H1 (cell line): Measurements from ENCODE around the gene OSR1. TPM values are rescaled to one million over a fixed set of nuclear protein-coding genes. Genes with fewer than 3 reads are reported as not detected.

Source experiments
- CTCF ChIA-PET: fragments of 300-600 bp; sonication (Branson Sonifier 250); formaldehyde crosslinking; loops from one replicate; lab custom pipeline; 2021; ENCODE audit not compliant: partially characterized antibody; lab: Charles Lee
- POLR2A ChIA-PET: fragments of 300-600 bp; sonication (Branson Sonifier 250); formaldehyde crosslinking; loops from one replicate; lab custom pipeline; 2021; ENCODE audit warnings: inconsistent platforms; ENCODE audit not compliant: partially characterized antibody; lab: Charles Lee
- DNase-seq, 2 experiments: peaks; one replicate each; pipeline versions ENCODE4 v3.0.0 to v3.0.0-alpha.2; 2010 to 2022; ENCODE audit warnings: low spot score in 2 of 2, low read depth in 1 of 2, mixed read lengths in 1 of 2
- FAIRE-seq: peaks from 2 replicates; lab custom pipeline; 2011; peaks lifted over from hg19 to GRCh38; lab: Jason Lieb, UNC
- H2AFZ ChIP-seq: 2 replicates; pipeline ENCODE4 v1.8.1; 2012; ENCODE audit warnings: low read length, inconsistent platforms
- H2AK5ac ChIP-seq: 2 replicates; pipeline ENCODE4 v1.6.1; 2013; ENCODE audit warnings: low read depth, low read length
- H2BK120ac ChIP-seq: replicated peaks from 2 replicates; pipeline ENCODE3; 2013; ENCODE audit warnings: low read depth, low read length, inconsistent platforms
- H2BK12ac ChIP-seq: 2 replicates; pipeline ENCODE4 v1.6.1; 2013; ENCODE audit warnings: low read depth, low read length
- H2BK15ac ChIP-seq: 2 replicates; pipeline ENCODE4 v1.6.1; 2013; ENCODE audit warnings: low read length
- H2BK20ac ChIP-seq: 2 replicates; pipeline ENCODE4 v1.6.1; 2013; ENCODE audit warnings: low read length
- H2BK5ac ChIP-seq: 2 replicates; pipeline ENCODE4 v1.6.1; 2013; ENCODE audit warnings: low read depth, low read length
- H3K14ac ChIP-seq: 2 replicates; pipeline ENCODE4 v1.6.1; 2013; ENCODE audit warnings: inconsistent platforms; ENCODE audit not compliant: insufficient read length
- H3K18ac ChIP-seq: 2 replicates; pipeline ENCODE4 v1.6.1; 2013; ENCODE audit warnings: low read length; ENCODE audit errors: extremely low read depth
- H3K23ac ChIP-seq: 2 replicates; pipeline ENCODE4 v1.6.1; 2013; ENCODE audit warnings: inconsistent platforms; ENCODE audit not compliant: insufficient read length
- H3K23me2 ChIP-seq: 2 replicates; pipeline ENCODE4 v1.6.1; 2013; ENCODE audit warnings: low read depth, low read length
- H3K27ac ChIP-seq: 2 replicates; pipeline ENCODE4 v1.6.1; 2011; ENCODE audit warnings: low read depth, low read length, inconsistent platforms
- H3K27me3 ChIP-seq, 4 experiments: replicated peaks in 1 of 4; 1 replicate in 1 of 4; 2 replicates in 3 of 4; pipeline versions ENCODE4 v1.6.1 to v1.8.1; 2011 to 2013; ENCODE audit warnings: low read length in 3 of 4, mild to moderate bottlenecking in 3 of 4, inconsistent platforms in 2 of 4, mixed read lengths in 2 of 4, moderate library complexity in 1 of 4; ENCODE audit not compliant: control insufficient read depth in 3 of 4, insufficient read depth in 3 of 4; ENCODE audit errors: extremely low read depth in 1 of 4
- H3K36me3 ChIP-seq, 4 experiments: 2 replicates each; pipeline versions ENCODE4 v1.6.1 to v1.8.1; 2011 to 2013; ENCODE audit warnings: mild to moderate bottlenecking in 4 of 4, low read length in 3 of 4, moderate library complexity in 2 of 4, control low read depth in 1 of 4, inconsistent platforms in 1 of 4; ENCODE audit not compliant: insufficient read depth in 4 of 4, control insufficient read depth in 2 of 4
- H3K4ac ChIP-seq: replicated peaks from 2 replicates; pipeline ENCODE3; 2013; ENCODE audit warnings: low read length, low read depth, mixed read lengths, inconsistent platforms; ENCODE audit not compliant: insufficient read length
- H3K4me1 ChIP-seq, 4 experiments: replicated peaks in 1 of 4; 1 replicate in 1 of 4; 2 replicates in 3 of 4; pipeline versions ENCODE4 v1.6.1 to v1.8.1; 2011 to 2013; ENCODE audit warnings: low read length in 3 of 4, inconsistent platforms in 2 of 4, mixed read lengths in 1 of 4; ENCODE audit not compliant: insufficient read depth in 4 of 4, control insufficient read depth in 3 of 4
- H3K4me2 ChIP-seq, 2 experiments: 2 replicates each; pipeline versions ENCODE4 v1.6.1 to v1.8.1; 2011 to 2013; ENCODE audit warnings: low read depth in 2 of 2, low read length in 2 of 2, control low read depth in 1 of 2, inconsistent platforms in 1 of 2, mild to moderate bottlenecking in 1 of 2; ENCODE audit not compliant: insufficient read depth in 1 of 2
- H3K4me3 ChIP-seq, 4 experiments: fragments of 200-600, 300-600 bp in 1 of 4; sonication (generic), shearing (Covaris generic), sonication (Bioruptor Twin) in 1 of 4; 2 replicates each; pipeline versions ENCODE4 v1.5.1 to v1.8.1; 2011 to 2016; ENCODE audit warnings: low read length in 4 of 4, low read depth in 3 of 4, control low read depth in 2 of 4, inconsistent platforms in 2 of 4, mild to moderate bottlenecking in 2 of 4, mixed read lengths in 1 of 4, moderate library complexity in 1 of 4; ENCODE audit not compliant: insufficient read depth in 2 of 4; ENCODE audit errors: extremely low read depth in 1 of 4
- H3K56ac ChIP-seq: replicated peaks from 2 replicates; pipeline ENCODE3; 2013; ENCODE audit warnings: low read depth, mild to moderate bottlenecking, mixed read lengths, low read length, inconsistent platforms; ENCODE audit not compliant: insufficient read length
- H3K79me1 ChIP-seq: 2 replicates; pipeline ENCODE4 v1.6.1; 2013; ENCODE audit warnings: low read depth, low read length, control low read depth
- H3K79me2 ChIP-seq, 2 experiments: 2 replicates each; pipeline versions ENCODE4 v1.6.1 to v1.8.1; 2012 to 2013; ENCODE audit warnings: low read length in 2 of 2, mild to moderate bottlenecking in 2 of 2, inconsistent platforms in 1 of 2; ENCODE audit not compliant: insufficient read depth in 2 of 2, control insufficient read depth in 1 of 2
- H3K9ac ChIP-seq, 4 experiments: replicated peaks in 1 of 4; 1 replicate in 1 of 4; 2 replicates in 3 of 4; pipeline versions ENCODE4 v1.6.1 to v1.8.1; 2011 to 2013; ENCODE audit warnings: low read depth in 3 of 4, low read length in 3 of 4, control low read depth in 2 of 4, mild to moderate bottlenecking in 2 of 4, moderate library complexity in 2 of 4, inconsistent platforms in 1 of 4; ENCODE audit errors: extremely low read depth in 1 of 4
- H3K9me3 ChIP-seq, 2 experiments: 2 replicates each; pipeline versions ENCODE4 v1.6.1 to v1.8.1; 2012 to 2013; ENCODE audit warnings: mild to moderate bottlenecking in 2 of 2, moderate library complexity in 2 of 2, control low read depth in 1 of 2, inconsistent platforms in 1 of 2, low read depth in 1 of 2, low read length in 1 of 2, mixed read lengths in 1 of 2; ENCODE audit not compliant: insufficient read depth in 2 of 2
- H4K20me1 ChIP-seq, 2 experiments: replicated peaks in 1 of 2; 2 replicates each; pipeline versions ENCODE3 to v1.8.1; 2011 to 2013; ENCODE audit warnings: inconsistent platforms in 2 of 2, low read length in 2 of 2, mild to moderate bottlenecking in 1 of 2; ENCODE audit not compliant: insufficient read depth in 2 of 2, control insufficient read depth in 1 of 2
- H4K5ac ChIP-seq: 2 replicates; pipeline ENCODE4 v1.6.1; 2013; ENCODE audit warnings: low read length, low read depth, mixed read lengths, inconsistent platforms; ENCODE audit not compliant: insufficient read length
- H4K8ac ChIP-seq: 2 replicates; pipeline ENCODE4 v1.8.0; 2013; ENCODE audit warnings: mild to moderate bottlenecking, moderate library complexity, low read length, inconsistent platforms; ENCODE audit not compliant: insufficient read depth; ENCODE audit errors: extremely low read depth
- H4K91ac ChIP-seq: replicated peaks from 2 replicates; pipeline ENCODE3; 2013; ENCODE audit warnings: low read length, mixed read lengths, inconsistent platforms; ENCODE audit not compliant: insufficient read length
- EP300 ChIP-seq, 2 experiments: IDR thresholded peaks; 1 replicate in 1 of 2; 2 replicates in 1 of 2; pipeline ENCODE4 v1.6.1; 2011 to 2012; ENCODE audit warnings: low read depth in 2 of 2, low read length in 2 of 2, mild to moderate bottlenecking in 2 of 2, borderline replicate concordance in 1 of 2, inconsistent platforms in 1 of 2, moderate library complexity in 1 of 2
- GTF2F1 ChIP-seq: IDR thresholded peaks from 2 replicates; pipeline ENCODE4 v1.6.1; 2012; ENCODE audit warnings: low read depth, low read length, improper control_type of control experiment, borderline replicate concordance
- JUN ChIP-seq: IDR thresholded peaks from 2 replicates; pipeline ENCODE4 v1.6.1; 2011; ENCODE audit warnings: low read depth, mild to moderate bottlenecking, improper control_type of control experiment, low read length
- RNF2 ChIP-seq: fragments of 200-900, 300-1000 bp; sonication (generic); IDR thresholded peaks from 2 replicates; pipeline ENCODE4 v1.7.1; 2016; ENCODE audit warnings: borderline replicate concordance, low read depth, mild to moderate bottlenecking, antibody characterized with exemption, low read length; ENCODE audit not compliant: poor library complexity, severe bottlenecking; ENCODE audit errors: missing control alignments
- SRF ChIP-seq: IDR thresholded peaks from 2 replicates; pipeline ENCODE4 v1.6.1; 2011; ENCODE audit warnings: mild to moderate bottlenecking, low read depth, low read length, moderate library complexity
- WGBS, 2 experiments: shearing (Covaris generic) in 1 of 2; methylation state at CpG; one replicate each; pipeline versions ENCODE4 v1.1.6 to v1.1.7; 2013 to 2015; ENCODE audit warnings: low lambda C conversion rate in 2 of 2, mixed read lengths in 2 of 2, inconsistent platforms in 1 of 2, low coverage in 1 of 2, missing lambda C conversion rate in 1 of 2; ENCODE audit not compliant: insufficient replicate concordance in 2 of 2, insufficient coverage in 1 of 2, insufficient read length in 1 of 2; ENCODE audit errors: extremely low coverage in 1 of 2, missing lambda C conversion rate in 1 of 2; 5-methylcytosine and 5-hydroxymethylcytosine counted together
- polyA plus RNA-seq, 7 experiments: library from polyadenylated mRNA; depleted of rRNA in 3 of 7; stranded (reverse) in 5 of 7; unstranded in 2 of 7; fragments of >200 nt in 5 of 7; fragments of 200-250 nt in 2 of 7; gene quantifications; 1 replicate in 5 of 7; 2 replicates in 1 of 7; 4 replicates in 1 of 7; pipeline versions ENCODE4 v1.2.1 to v1.2.3, GENCODE V29; 2011 to 2013; ENCODE audit warnings: missing spikeins in 2 of 7, mixed read lengths in 2 of 7
- total RNA-seq: library from RNA; stranded (reverse); fragmentation: NEBNext Ultra II Directional; extraction: Animal tissue kit (Norgen Biotek cat#: 25700); gene quantifications from 2 replicates; pipeline ENCODE4 v1.2.1, GENCODE V29; 2021
- TF ChIP-seq, protein P1 (sequence below): IDR thresholded peaks from 2 replicates; pipeline ENCODE4 v1.6.1; 2011; ENCODE audit warnings: low read length, improper control_type of control experiment

The OSR1 gene
- total and polyA plus RNA-seq, 2 of the 8 experiments (the other 6 are each of a cell fraction or from before 2014, with no cell fraction given) = 0.05 to 0.22 TPM

- H3K23me2 ChIP-seq = no peaks in the 10 kb centered on the region
- H3K4me2 ChIP-seq = no peak overlapping the region
- H4K8ac ChIP-seq = 0 out of 2 replicates have a peak overlapping the region, but pooled peaks have one; percentile 14
- DNase-seq (no peak), FAIRE-seq (no peak)
- H3K14ac ChIP-seq = no peak overlapping the region
- H3K9ac ChIP-seq = no peak overlapping the region
- TF ChIP-seq GTF2F1 = no peak
- TF ChIP-seq, protein P1, sequence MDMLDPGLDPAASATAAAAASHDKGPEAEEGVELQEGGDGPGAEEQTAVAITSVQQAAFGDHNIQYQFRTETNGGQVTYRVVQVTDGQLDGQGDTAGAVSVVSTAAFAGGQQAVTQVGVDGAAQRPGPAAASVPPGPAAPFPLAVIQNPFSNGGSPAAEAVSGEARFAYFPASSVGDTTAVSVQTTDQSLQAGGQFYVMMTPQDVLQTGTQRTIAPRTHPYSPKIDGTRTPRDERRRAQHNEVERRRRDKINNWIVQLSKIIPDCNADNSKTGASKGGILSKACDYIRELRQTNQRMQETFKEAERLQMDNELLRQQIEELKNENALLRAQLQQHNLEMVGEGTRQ = no peak
- no peak for TF ChIP-seq JUN
- no peak for TF ChIP-seq RNF2
- no peak for TF ChIP-seq EP300 (IDR thresholded peaks at IDR 0.05; ENCODE audit: borderline replicate concordance in 1 of 2, low read depth in 2 of 2, low read length in 2 of 2)
- no peak for TF ChIP-seq SRF
- H3K79me2 ChIP-seq = no peaks in the 10 kb centered on the region
- no peaks in the 10 kb centered on the region for H3K9me3 ChIP-seq
- H4K91ac ChIP-seq = no peak overlapping the region
- H3K36me3 ChIP-seq = no peaks in the 10 kb centered on the region
- no peak overlapping the region for H3K27ac ChIP-seq
- WGBS, 2 experiments = 85% methylated on average over 2 of the region's 2 CpGs; no CpG with 5 or more reads in 1 of the 2 experiments
- no peak overlapping the region for H2AFZ ChIP-seq
- CTCF ChIA-PET = interaction anchor here (0.7 to 1.9 kb wide), 5 partner anchors 9 to 964 kb away, joined by 3 to 5 read pairs (median 4); no protein-coding TSS in a partner anchor
- H4K20me1 ChIP-seq = no peaks in the 10 kb centered on the region
- no peaks in the 10 kb centered on the region for H3K79me1 ChIP-seq
- no peak overlapping the region for H3K4me3 ChIP-seq
- POLR2A ChIA-PET = no interaction called here
- no peak overlapping the region for H2BK15ac ChIP-seq
- H3K56ac ChIP-seq = no peak overlapping the region
- no peak overlapping the region for H4K5ac ChIP-seq
- no peak overlapping the region for H2BK12ac ChIP-seq
- no peak overlapping the region for H2BK120ac ChIP-seq
- H2BK20ac ChIP-seq = no peak overlapping the region
- H3K4ac ChIP-seq = no peak overlapping the region
- no peaks in the 10 kb centered on the region for H3K4me1 ChIP-seq
- no peak overlapping the region for H3K18ac ChIP-seq
- no peak overlapping the region for H2BK5ac ChIP-seq
- H3K27me3 ChIP-seq = peaks cover 0 to 2% (median 0%) of the 10 kb centered on the region in 4 experiments; a peak in 1 of 7 replicates
- H2AK5ac ChIP-seq = no peak overlapping the region
- H3K23ac ChIP-seq = no peak overlapping the region
Measured at GRCh38 chr2:19373352-19373751, 14.9 kb upstream of the OSR1 start.
